ENCODE measurements around the gene PPP3CB.

DNA sequence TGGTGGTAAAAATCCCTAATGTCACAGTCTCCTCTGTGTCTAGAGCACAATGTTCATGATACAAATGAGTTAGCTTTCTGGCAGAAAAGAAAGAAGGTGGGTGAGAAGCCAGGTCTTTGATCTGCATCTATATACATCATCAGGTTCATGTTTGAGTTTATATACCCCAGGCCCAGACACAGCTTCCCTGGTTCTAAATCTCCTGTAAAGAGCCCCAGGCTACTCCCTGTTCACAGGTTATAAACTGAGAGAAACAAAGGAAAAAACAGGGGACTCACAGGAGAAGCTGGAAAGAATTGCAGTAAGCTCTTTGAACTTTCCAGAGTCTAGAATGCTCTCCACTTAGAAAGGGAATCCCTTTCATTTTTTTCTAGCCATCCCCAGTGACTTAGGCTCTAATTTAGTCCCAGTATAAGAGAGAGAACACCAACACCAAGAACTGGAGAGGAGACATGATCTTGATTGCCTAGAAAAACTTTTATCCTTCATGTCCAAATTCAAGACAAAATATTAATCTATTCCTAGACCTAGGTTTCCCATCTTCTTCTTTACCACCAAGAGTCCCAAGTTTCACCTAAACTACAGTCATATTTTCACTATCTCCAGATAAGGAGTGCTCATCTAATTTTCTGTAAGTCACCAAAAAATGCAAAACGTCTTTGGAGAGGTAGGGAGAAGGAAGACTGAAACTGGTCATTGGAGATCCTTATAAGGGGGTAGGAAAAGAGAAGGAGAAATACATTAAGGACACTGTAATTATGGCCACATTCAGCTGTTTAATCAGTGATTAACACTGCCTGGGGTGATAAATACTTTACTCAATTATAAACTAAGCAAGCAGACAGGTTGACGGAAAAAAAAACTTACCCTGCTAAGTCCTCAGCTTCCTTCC lies 62.9 kb downstream of the PPP3CB start:
- TF ChIP-seq, protein P1, sequence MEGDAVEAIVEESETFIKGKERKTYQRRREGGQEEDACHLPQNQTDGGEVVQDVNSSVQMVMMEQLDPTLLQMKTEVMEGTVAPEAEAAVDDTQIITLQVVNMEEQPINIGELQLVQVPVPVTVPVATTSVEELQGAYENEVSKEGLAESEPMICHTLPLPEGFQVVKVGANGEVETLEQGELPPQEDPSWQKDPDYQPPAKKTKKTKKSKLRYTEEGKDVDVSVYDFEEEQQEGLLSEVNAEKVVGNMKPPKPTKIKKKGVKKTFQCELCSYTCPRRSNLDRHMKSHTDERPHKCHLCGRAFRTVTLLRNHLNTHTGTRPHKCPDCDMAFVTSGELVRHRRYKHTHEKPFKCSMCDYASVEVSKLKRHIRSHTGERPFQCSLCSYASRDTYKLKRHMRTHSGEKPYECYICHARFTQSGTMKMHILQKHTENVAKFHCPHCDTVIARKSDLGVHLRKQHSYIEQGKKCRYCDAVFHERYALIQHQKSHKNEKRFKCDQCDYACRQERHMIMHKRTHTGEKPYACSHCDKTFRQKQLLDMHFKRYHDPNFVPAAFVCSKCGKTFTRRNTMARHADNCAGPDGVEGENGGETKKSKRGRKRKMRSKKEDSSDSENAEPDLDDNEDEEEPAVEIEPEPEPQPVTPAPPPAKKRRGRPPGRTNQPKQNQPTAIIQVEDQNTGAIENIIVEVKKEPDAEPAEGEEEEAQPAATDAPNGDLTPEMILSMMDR (IDR thresholded peaks at IDR 0.05; ENCODE audit: poor library complexity) = no peak
- no peak for TF ChIP-seq EZH2 (IDR thresholded peaks at IDR 0.05; ENCODE audit: borderline replicate concordance)
